PC-3 (cell line): ENCODE measurements around the gene PYGO2. TPM values are rescaled to one million over a fixed set of nuclear protein-coding genes. Genes with fewer than 3 reads are reported as not detected.

Experiments
- ATAC-seq: fragments of 200-7000 bp; cut with Tn5 transposase; 2 replicates; pipeline ENCODE4 v1.9.1; 2020; ENCODE audit warnings: mild to moderate bottlenecking, moderate library complexity
- BruUV-seq: library from RNA; stranded (reverse); fragments of 400-500 nt; replicated peaks from 2 replicates; lab custom pipeline; 2021; lab: Mats Ljungman, UMichigan
- CTCF ChIA-PET: fragments of 300-600 bp; sonication (Branson Sonifier 250); formaldehyde crosslinking; loops from one replicate; lab custom pipeline; 2022; ENCODE audit warnings: antibody characterized with exemption; lab: Charles Lee
- POLR2A ChIA-PET: fragments of 300-600 bp; sonication (Branson Sonifier 250); formaldehyde crosslinking; loops from one replicate; lab custom pipeline; 2022; ENCODE audit warnings: antibody characterized with exemption; ENCODE audit not compliant: unreplicated experiment; lab: Charles Lee
- DNase-seq: peaks from one replicate; pipeline ENCODE4 v3.0.0-alpha.2; 2015
- H2AFZ ChIP-seq: fragments of 300-600 bp; sonication (generic); 2 replicates; pipeline ENCODE4 v1.6.0; 2016; ENCODE audit warnings: antibody characterized with exemption, low read length
- H3F3A ChIP-seq: fragments of 300-600 bp; sonication (generic); one replicate; pipeline ENCODE4 v1.6.0; 2017; ENCODE audit warnings: antibody characterized with exemption, low read length, control low read depth, mild to moderate bottlenecking; ENCODE audit not compliant: unreplicated experiment
- H3K27ac ChIP-seq: fragments of 300-600 bp; sonication (generic); 2 replicates; pipeline ENCODE4 v1.5.1; 2016; ENCODE audit warnings: mild to moderate bottlenecking, low read length
- H3K27me3 ChIP-seq: fragments of 300-600 bp; sonication (generic); 2 replicates; pipeline ENCODE4 v1.6.1; 2016; ENCODE audit warnings: low read length, mixed read lengths
- H3K36me3 ChIP-seq: fragments of 300-600 bp; sonication (generic); 2 replicates; pipeline ENCODE4 v1.6.1; 2016; ENCODE audit warnings: low read depth, mixed run types, low read length, mixed read lengths
- H3K4me1 ChIP-seq: fragments of 300-600 bp; sonication (generic); 2 replicates; pipeline ENCODE4 v1.5.1; 2016; ENCODE audit warnings: low read length; ENCODE audit not compliant: insufficient read depth
- H3K4me2 ChIP-seq: fragments of 300-600 bp; sonication (generic); 2 replicates; pipeline ENCODE4 v1.6.0; 2016; ENCODE audit warnings: low read length
- H3K4me3 ChIP-seq: fragments of 300-600 bp; sonication (generic); 2 replicates; pipeline ENCODE4 v1.5.1; 2016; ENCODE audit warnings: mild to moderate bottlenecking, low read length, mixed read lengths
- H3K79me2 ChIP-seq: fragments of 300-600 bp; sonication (generic); 2 replicates; pipeline ENCODE4 v1.6.1; 2017; ENCODE audit warnings: low read length, mixed read lengths
- H3K9ac ChIP-seq: fragments of 300-600 bp; sonication (generic); 2 replicates; pipeline ENCODE4 v1.6.0; 2016; ENCODE audit warnings: mild to moderate bottlenecking, low read length
- H3K9me2 ChIP-seq: fragments of 300-600 bp; sonication (generic); replicated peaks from 2 replicates; pipeline ENCODE4 v1.6.1; 2016; ENCODE audit warnings: mixed run types, low read length, mixed read lengths
- H3K9me3 ChIP-seq: fragments of 300-600 bp; sonication (generic); 2 replicates; pipeline ENCODE4 v1.6.1; 2016; ENCODE audit warnings: low read length, mixed read lengths
- H4K20me1 ChIP-seq: fragments of 300-600 bp; sonication (generic); 2 replicates; pipeline ENCODE4 v1.6.1; 2016; ENCODE audit warnings: low read length, mixed read lengths
- CTCF ChIP-seq: fragments of 300-600 bp; sonication (generic); conservative IDR thresholded peaks from 2 replicates; pipeline ENCODE4 v1.5.1; 2017; ENCODE audit warnings: antibody characterized with exemption, low read depth, mild to moderate bottlenecking, low read length
- EZH2 ChIP-seq: fragments of 300-600 bp; sonication (generic); IDR thresholded peaks from one replicate; pipeline ENCODE4 v1.6.1; 2017; ENCODE audit warnings: antibody characterized with exemption, mild to moderate bottlenecking, low read length; ENCODE audit not compliant: unreplicated experiment
- EZH2phosphoT487 ChIP-seq: fragments of 300-600 bp; sonication (generic); IDR thresholded peaks from 2 replicates; pipeline ENCODE4 v1.6.1; 2018; ENCODE audit warnings: mild to moderate bottlenecking, antibody characterized with exemption, low read length, borderline replicate concordance
- intact Hi-C: fragments of 100-400 bp; cut with micrococcal nuclease; formaldehyde crosslinking; loops from 2 replicates; pipeline ENCODE4 v1.9.0; 2023
- total RNA-seq: library from RNA; depleted of rRNA; stranded (reverse); fragments of >200 nt; gene quantifications from 2 replicates; pipeline ENCODE4 v1.2.3, GENCODE V29; 2014

Gene PYGO2
- total RNA-seq, 1 experiment from 2014 or later, result 41.7 TPM

- no peak for TF ChIP-seq EZH2
- no peak for TF ChIP-seq CTCF
- no peak for TF ChIP-seq EZH2phosphoT487
- Histone ChIP-seq H3K79me2 (peaks cover 63% of the 10 kb centered on the region), H3K4me3 (peak overlapping the region; percentile 83), H3K9ac (peak overlapping the region; percentile 74), H4K20me1 (0 out of 2 replicates have a peak, but pooled peaks cover 3% of the 10 kb centered on the region), H3F3A (peaks cover 4% of the 10 kb centered on the region), H3K4me1 (peaks cover 57% of the 10 kb centered on the region), H3K9me2 (no peaks in the 10 kb centered on the region), H3K27me3 (no peaks in the 10 kb centered on the region), H3K9me3 (no peaks in the 10 kb centered on the region), H3K27ac (peak overlapping the region; percentile 88), H3K36me3 (peaks cover 9% of the 10 kb centered on the region; the same call in 1 of the 2 replicates), H3K4me2 (peak overlapping the region; percentile 98), H2AFZ (peak overlapping the region; percentile 61)
- BruUV-seq, result no TSS peak
- DNase-seq (peak; percentile 59), ATAC-seq (peak; percentile 3; the same call in 1 of the 2 replicates)
- intact Hi-C loops, result loop anchor here (2.0 kb wide), 2 partner anchors 47 to 81 kb away; partner anchors contain the start of gene ADAM15
- CTCF ChIA-PET, result interaction anchor here (0.6 to 4.1 kb wide), 3 partner anchors 14 to 72 kb away, joined by 3 to 16 read pairs (median 5); partner anchors contain the start of gene PYGO2
- POLR2A ChIA-PET, result interaction anchor here (0.7 kb wide), 1 partner anchor 30 kb away, joined by 8 read pairs; no protein-coding TSS in a partner anchor
Measured at GRCh38 chr1:155003766-155004351, 42.3 kb upstream of the PYGO2 start.

- no peak for ATAC-seq
- no peaks in the 10 kb centered on the region for H3K9me2 ChIP-seq
- DNase-seq, result peak; percentile 47
- peaks cover 57% of the 10 kb centered on the region for H3K79me2 ChIP-seq
- intact Hi-C loops, result loop anchor here (2.0 kb wide), 2 partner anchors 48 to 82 kb away; partner anchors contain the start of gene ADAM15
- no peaks in the 10 kb centered on the region for H3K9me3 ChIP-seq
- H3K27ac ChIP-seq, result peak overlapping the region; percentile 88
- peaks cover 4% of the 10 kb centered on the region for H3F3A ChIP-seq
- H3K27me3 ChIP-seq, result no peaks in the 10 kb centered on the region
- peaks cover 57% of the 10 kb centered on the region for H3K4me1 ChIP-seq
- H3K36me3 ChIP-seq, result peaks cover 9% of the 10 kb centered on the region; the same call in 1 of the 2 replicates
- H4K20me1 ChIP-seq, result 0 out of 2 replicates have a peak, but pooled peaks cover 3% of the 10 kb centered on the region
- peak overlapping the region; percentile 74 for H3K9ac ChIP-seq
- peak overlapping the region; percentile 83 for H3K4me3 ChIP-seq
- peak overlapping the region; percentile 61 for H2AFZ ChIP-seq
- POLR2A ChIA-PET, result interaction anchor here (0.5 to 0.7 kb wide), 3 partner anchors 30 to 957 kb away, joined by 3 to 8 read pairs (median 4); no protein-coding TSS in a partner anchor
- no peak for TF ChIP-seq EZH2phosphoT487
- TF ChIP-seq CTCF, result no peak
- H3K4me2 ChIP-seq, result peak overlapping the region; percentile 98
- TSS peak; percentile 56 for BruUV-seq
- CTCF ChIA-PET, result interaction anchor here (4.1 kb wide), 1 partner anchor 14 kb away, joined by 16 read pairs; no protein-coding TSS in a partner anchor
Measured at GRCh38 chr1:155003227-155003765, 41.7 kb upstream of the PYGO2 start.
